WTC11 (cell line): ENCODE results near the gene TOR1A. TPM values are rescaled to one million over a fixed set of nuclear protein-coding genes. Genes with fewer than 3 reads are reported as not detected.

Experiments
- ATAC-seq: fragments of 200-7000 bp; cut with Tn5 transposase; 2 replicates; pipeline ENCODE4 v1.10.0; 2021; ENCODE audit warnings: mild to moderate bottlenecking, moderate library complexity
- CTCF ChIA-PET: fragments of 300-600 bp; sonication (Branson Sonifier 250); formaldehyde crosslinking; loops from one replicate; lab custom pipeline; 2021; ENCODE audit warnings: antibody characterized with exemption; lab: Charles Lee
- POLR2A ChIA-PET: fragments of 350-600 bp; sonication (Branson Sonifier 250); formaldehyde crosslinking; loops from one replicate; lab custom pipeline; 2021; ENCODE audit warnings: antibody characterized with exemption; lab: Charles Lee
- DNase-seq: peaks from one replicate; pipeline ENCODE4 v3.0.0; 2021; ENCODE audit warnings: low spot score
- H3K27ac Mint-ChIP-seq: 2 replicates; pipeline ENCODE4 v1.8.0; 2021; ENCODE audit warnings: mixed read lengths
- H3K27me3 Mint-ChIP-seq: 2 replicates; pipeline ENCODE4 v1.8.0; 2021; ENCODE audit warnings: low read depth, mild to moderate bottlenecking, moderate library complexity, mixed read lengths
- H3K36me3 Mint-ChIP-seq: 2 replicates; pipeline ENCODE4 v1.8.0; 2021; ENCODE audit warnings: mixed read lengths
- H3K4me1 Mint-ChIP-seq: 2 replicates; pipeline ENCODE4 v1.8.0; 2022; ENCODE audit warnings: mixed read lengths
- H3K4me3 Mint-ChIP-seq: 2 replicates; pipeline ENCODE4 v1.8.0; 2021; ENCODE audit warnings: mild to moderate bottlenecking, moderate library complexity, mixed read lengths
- H3K9me3 Mint-ChIP-seq: 2 replicates; pipeline ENCODE4 v1.8.0; 2021; ENCODE audit warnings: mixed read lengths
- ATF1 ChIP-seq: sonication (generic); formaldehyde crosslinking; IDR thresholded peaks from 2 replicates; pipeline ENCODE4 v1.8.1; 2023; ENCODE audit warnings: mild to moderate bottlenecking, moderate library complexity, missing genetic modification reagents
- FOXJ3 ChIP-seq: sonication (generic); formaldehyde crosslinking; IDR thresholded peaks from 2 replicates; pipeline ENCODE4 v1.9.0; 2021; ENCODE audit warnings: missing genetic modification reagents, mild to moderate bottlenecking, borderline replicate concordance
- GRHL2 ChIP-seq: fragments of 250-450 bp; sonication (Bioruptor Pico); IDR thresholded peaks from 2 replicates; pipeline ENCODE4 v1.8.0; 2022; ENCODE audit warnings: mild to moderate bottlenecking, moderate library complexity; ENCODE audit not compliant: insufficient replicate concordance, severe bottlenecking
- HMGA2 ChIP-seq: fragments of 250-450 bp; sonication (Bioruptor Pico); IDR thresholded peaks from 2 replicates; pipeline ENCODE4 v1.4.0; 2021; ENCODE audit warnings: mild to moderate bottlenecking, moderate library complexity
- KAT7 ChIP-seq: sonication (generic); formaldehyde crosslinking; IDR thresholded peaks from 2 replicates; pipeline ENCODE4 v1.8.1; 2023; ENCODE audit warnings: missing genetic modification reagents, mild to moderate bottlenecking, borderline replicate concordance
- NFYB ChIP-seq: sonication (generic); formaldehyde crosslinking; conservative IDR thresholded peaks from 2 replicates; pipeline ENCODE4 v1.8.0; 2022; ENCODE audit warnings: low read depth, missing genetic modification reagents
- NR1H2 ChIP-seq: sonication (generic); formaldehyde crosslinking; IDR thresholded peaks from 2 replicates; pipeline ENCODE4 v1.9.0; 2021; ENCODE audit warnings: mild to moderate bottlenecking, moderate library complexity, missing genetic modification reagents
- RORB ChIP-seq: fragments of 250-450 bp; sonication (Bioruptor Pico); IDR thresholded peaks from 2 replicates; pipeline ENCODE4 v1.9.0; 2021; ENCODE audit warnings: mild to moderate bottlenecking
- SMAD3 ChIP-seq: sonication (generic); formaldehyde crosslinking; IDR thresholded peaks from 2 replicates; pipeline ENCODE4 v1.8.0; 2022; ENCODE audit warnings: missing genetic modification reagents, mild to moderate bottlenecking, borderline replicate concordance
- SP1 ChIP-seq: sonication (generic); formaldehyde crosslinking; conservative IDR thresholded peaks from 2 replicates; pipeline ENCODE4 v1.8.1; 2022; ENCODE audit warnings: missing genetic modification reagents
- TP53 ChIP-seq: sonication (generic); formaldehyde crosslinking; IDR thresholded peaks from 2 replicates; pipeline ENCODE4 v1.8.1; 2023; ENCODE audit warnings: mild to moderate bottlenecking, missing genetic modification reagents
- ZNF232 ChIP-seq: sonication (generic); formaldehyde crosslinking; IDR thresholded peaks from 2 replicates; pipeline ENCODE4 v1.8.0; 2022; ENCODE audit warnings: mild to moderate bottlenecking, missing genetic modification reagents
- total RNA-seq: library from RNA; stranded (reverse); gene quantifications from 3 replicates; pipeline ENCODE4 v1.2.3, GENCODE V29; 2021
- TF ChIP-seq, protein P1 (sequence below): sonication (generic); formaldehyde crosslinking; IDR thresholded peaks from 2 replicates; pipeline ENCODE4 v1.8.0; 2022; ENCODE audit warnings: missing genetic modification reagents
- TF ChIP-seq, protein P2 (sequence below): sonication (generic); formaldehyde crosslinking; IDR thresholded peaks from 2 replicates; pipeline ENCODE4 v1.8.1; 2022; ENCODE audit warnings: low read depth, missing genetic modification reagents, borderline replicate concordance
- TF ChIP-seq, protein P3 (sequence below): sonication (generic); formaldehyde crosslinking; IDR thresholded peaks from 2 replicates; pipeline ENCODE4 v1.8.1; 2022; ENCODE audit warnings: mild to moderate bottlenecking, missing genetic modification reagents, moderate library complexity, borderline replicate concordance
- TF ChIP-seq, protein P4 (sequence below): sonication (generic); formaldehyde crosslinking; IDR thresholded peaks from 2 replicates; pipeline ENCODE4 v1.8.1; 2023; ENCODE audit warnings: mild to moderate bottlenecking, missing genetic modification reagents, moderate library complexity
- TF ChIP-seq, protein P5 (sequence below): sonication (generic); formaldehyde crosslinking; conservative IDR thresholded peaks from 2 replicates; pipeline ENCODE4 v1.8.1; 2023; ENCODE audit warnings: mild to moderate bottlenecking, low read depth, missing genetic modification reagents, moderate library complexity
- TF ChIP-seq, protein P6 (sequence below): sonication (generic); formaldehyde crosslinking; IDR thresholded peaks from 2 replicates; pipeline ENCODE4 v1.8.1; 2023; ENCODE audit warnings: mild to moderate bottlenecking, missing genetic modification reagents, borderline replicate concordance
- TF ChIP-seq, protein P7 (sequence below): fragments of 200-600 bp; IDR thresholded peaks from 2 replicates; pipeline ENCODE4 v1.8.0; 2022; ENCODE audit warnings: antibody characterized with exemption

The TOR1A gene
- total RNA-seq, 1 experiment from 2014 or later: 32.7 TPM

DNA sequence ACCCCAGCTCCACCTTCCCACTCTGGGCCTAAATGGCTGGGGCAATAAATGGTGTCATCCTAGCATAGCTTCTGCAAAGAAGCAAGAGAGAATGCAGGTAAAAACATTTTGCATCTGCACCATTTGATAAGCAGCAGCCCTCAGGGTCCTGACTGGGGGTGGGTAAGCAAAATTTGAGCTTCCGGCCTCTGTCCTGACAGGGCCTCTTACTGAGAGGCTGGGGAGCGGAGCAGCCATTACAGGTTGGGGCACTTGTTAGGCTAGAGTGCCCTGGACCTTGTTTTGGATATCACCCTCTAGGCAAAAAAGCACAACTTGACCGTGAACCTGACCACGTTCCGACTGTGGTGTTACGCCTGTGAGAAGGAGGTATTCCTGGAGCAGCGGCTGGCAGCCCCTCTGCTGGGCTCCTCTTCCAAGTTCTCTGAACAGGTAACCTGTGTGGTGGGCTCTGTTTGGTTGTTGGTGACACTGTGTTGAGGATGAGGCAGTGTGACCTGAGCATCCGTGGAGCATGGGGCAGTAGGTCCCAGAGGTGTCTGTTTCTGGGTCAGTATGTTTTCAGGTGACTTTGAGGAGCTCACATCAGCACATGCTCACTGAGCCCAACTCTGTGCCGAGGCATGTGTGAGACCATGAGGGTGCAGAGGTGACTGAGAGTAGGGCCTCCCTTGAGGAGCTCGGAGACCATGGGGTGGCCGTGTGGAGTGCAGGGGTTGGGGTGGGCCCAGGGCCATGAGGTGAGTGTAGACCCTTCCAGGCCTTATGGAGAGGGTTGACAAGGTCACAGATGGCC is 34.4 kb upstream of the TOR1A start (continued):
- TF ChIP-seq, protein P1, sequence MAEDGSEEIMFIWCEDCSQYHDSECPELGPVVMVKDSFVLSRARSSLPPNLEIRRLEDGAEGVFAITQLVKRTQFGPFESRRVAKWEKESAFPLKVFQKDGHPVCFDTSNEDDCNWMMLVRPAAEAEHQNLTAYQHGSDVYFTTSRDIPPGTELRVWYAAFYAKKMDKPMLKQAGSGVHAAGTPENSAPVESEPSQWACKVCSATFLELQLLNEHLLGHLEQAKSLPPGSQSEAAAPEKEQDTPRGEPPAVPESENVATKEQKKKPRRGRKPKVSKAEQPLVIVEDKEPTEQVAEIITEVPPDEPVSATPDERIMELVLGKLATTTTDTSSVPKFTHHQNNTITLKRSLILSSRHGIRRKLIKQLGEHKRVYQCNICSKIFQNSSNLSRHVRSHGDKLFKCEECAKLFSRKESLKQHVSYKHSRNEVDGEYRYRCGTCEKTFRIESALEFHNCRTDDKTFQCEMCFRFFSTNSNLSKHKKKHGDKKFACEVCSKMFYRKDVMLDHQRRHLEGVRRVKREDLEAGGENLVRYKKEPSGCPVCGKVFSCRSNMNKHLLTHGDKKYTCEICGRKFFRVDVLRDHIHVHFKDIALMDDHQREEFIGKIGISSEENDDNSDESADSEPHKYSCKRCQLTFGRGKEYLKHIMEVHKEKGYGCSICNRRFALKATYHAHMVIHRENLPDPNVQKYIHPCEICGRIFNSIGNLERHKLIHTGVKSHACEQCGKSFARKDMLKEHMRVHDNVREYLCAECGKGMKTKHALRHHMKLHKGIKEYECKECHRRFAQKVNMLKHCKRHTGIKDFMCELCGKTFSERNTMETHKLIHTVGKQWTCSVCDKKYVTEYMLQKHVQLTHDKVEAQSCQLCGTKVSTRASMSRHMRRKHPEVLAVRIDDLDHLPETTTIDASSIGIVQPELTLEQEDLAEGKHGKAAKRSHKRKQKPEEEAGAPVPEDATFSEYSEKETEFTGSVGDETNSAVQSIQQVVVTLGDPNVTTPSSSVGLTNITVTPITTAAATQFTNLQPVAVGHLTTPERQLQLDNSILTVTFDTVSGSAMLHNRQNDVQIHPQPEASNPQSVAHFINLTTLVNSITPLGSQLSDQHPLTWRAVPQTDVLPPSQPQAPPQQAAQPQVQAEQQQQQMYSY: no peak
- TF ChIP-seq KAT7 (CRISPR knock-in tag): no peak
- no peak for TF ChIP-seq SMAD3
- no peak for TF ChIP-seq NFYB (CRISPR knock-in tag)
- TF ChIP-seq, protein P2, sequence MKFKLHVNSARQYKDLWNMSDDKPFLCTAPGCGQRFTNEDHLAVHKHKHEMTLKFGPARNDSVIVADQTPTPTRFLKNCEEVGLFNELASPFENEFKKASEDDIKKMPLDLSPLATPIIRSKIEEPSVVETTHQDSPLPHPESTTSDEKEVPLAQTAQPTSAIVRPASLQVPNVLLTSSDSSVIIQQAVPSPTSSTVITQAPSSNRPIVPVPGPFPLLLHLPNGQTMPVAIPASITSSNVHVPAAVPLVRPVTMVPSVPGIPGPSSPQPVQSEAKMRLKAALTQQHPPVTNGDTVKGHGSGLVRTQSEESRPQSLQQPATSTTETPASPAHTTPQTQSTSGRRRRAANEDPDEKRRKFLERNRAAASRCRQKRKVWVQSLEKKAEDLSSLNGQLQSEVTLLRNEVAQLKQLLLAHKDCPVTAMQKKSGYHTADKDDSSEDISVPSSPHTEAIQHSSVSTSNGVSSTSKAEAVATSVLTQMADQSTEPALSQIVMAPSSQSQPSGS: no peak
- TF ChIP-seq, protein P3, sequence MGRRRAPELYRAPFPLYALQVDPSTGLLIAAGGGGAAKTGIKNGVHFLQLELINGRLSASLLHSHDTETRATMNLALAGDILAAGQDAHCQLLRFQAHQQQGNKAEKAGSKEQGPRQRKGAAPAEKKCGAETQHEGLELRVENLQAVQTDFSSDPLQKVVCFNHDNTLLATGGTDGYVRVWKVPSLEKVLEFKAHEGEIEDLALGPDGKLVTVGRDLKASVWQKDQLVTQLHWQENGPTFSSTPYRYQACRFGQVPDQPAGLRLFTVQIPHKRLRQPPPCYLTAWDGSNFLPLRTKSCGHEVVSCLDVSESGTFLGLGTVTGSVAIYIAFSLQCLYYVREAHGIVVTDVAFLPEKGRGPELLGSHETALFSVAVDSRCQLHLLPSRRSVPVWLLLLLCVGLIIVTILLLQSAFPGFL (CRISPR knock-in tag): no peak
- no peak for TF ChIP-seq ATF1 (CRISPR knock-in tag)

DNA sequence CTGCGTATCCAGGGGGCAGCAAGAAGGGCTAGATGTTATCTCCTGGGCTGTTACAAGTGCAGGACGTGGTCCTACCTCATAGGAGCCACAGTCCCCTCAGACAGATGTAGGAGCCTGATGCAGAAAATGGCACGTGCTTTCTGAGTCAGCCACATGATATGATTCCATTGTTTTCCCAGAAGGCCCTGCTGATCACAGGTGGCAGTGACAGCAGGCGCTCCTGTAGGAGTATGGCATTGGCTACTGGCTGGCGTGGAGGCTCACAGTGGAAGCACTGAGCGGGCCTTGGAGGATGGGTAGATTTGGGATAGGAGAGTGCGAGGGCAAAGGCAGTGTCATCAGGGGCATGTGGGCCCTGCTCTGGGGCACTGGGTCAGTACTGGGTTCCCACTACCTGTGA is 33.3 kb upstream of the TOR1A start:
- DNase-seq: no peak
- H3K9me3 Mint-ChIP-seq: no peaks in the 10 kb centered on the region
- no peak overlapping the region for H3K27ac Mint-ChIP-seq
- H3K36me3 Mint-ChIP-seq: peaks cover 33% of the 10 kb centered on the region
- H3K4me1 Mint-ChIP-seq: no peaks in the 10 kb centered on the region
- ChIA-PET CTCF (interaction anchor here (1.0 kb wide), 1 partner anchor 18 kb away, joined by 3 read pairs; no protein-coding TSS in a partner anchor), POLR2A (no interaction called here)
- ATAC-seq: no peak
- H3K27me3 Mint-ChIP-seq: no peaks in the 10 kb centered on the region
- H3K4me3 Mint-ChIP-seq: no peak overlapping the region
- TF ChIP-seq FOXJ3 (CRISPR knock-in tag) (no peak), NR1H2 (CRISPR knock-in tag) (no peak), RORB (CRISPR knock-in tag) (no peak), SMAD3 (no peak), ZNF232 (CRISPR knock-in tag) (no peak), TP53 (no peak), HMGA2 (CRISPR knock-in tag) (no peak), SP1 (CRISPR knock-in tag) (no peak), GRHL2 (CRISPR knock-in tag) (no peak)
- TF ChIP-seq, protein P4, sequence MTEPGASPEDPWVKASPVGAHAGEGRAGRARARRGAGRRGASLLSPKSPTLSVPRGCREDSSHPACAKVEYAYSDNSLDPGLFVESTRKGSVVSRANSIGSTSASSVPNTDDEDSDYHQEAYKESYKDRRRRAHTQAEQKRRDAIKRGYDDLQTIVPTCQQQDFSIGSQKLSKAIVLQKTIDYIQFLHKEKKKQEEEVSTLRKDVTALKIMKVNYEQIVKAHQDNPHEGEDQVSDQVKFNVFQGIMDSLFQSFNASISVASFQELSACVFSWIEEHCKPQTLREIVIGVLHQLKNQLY (CRISPR knock-in tag): no peak
- TF ChIP-seq, protein P5, sequence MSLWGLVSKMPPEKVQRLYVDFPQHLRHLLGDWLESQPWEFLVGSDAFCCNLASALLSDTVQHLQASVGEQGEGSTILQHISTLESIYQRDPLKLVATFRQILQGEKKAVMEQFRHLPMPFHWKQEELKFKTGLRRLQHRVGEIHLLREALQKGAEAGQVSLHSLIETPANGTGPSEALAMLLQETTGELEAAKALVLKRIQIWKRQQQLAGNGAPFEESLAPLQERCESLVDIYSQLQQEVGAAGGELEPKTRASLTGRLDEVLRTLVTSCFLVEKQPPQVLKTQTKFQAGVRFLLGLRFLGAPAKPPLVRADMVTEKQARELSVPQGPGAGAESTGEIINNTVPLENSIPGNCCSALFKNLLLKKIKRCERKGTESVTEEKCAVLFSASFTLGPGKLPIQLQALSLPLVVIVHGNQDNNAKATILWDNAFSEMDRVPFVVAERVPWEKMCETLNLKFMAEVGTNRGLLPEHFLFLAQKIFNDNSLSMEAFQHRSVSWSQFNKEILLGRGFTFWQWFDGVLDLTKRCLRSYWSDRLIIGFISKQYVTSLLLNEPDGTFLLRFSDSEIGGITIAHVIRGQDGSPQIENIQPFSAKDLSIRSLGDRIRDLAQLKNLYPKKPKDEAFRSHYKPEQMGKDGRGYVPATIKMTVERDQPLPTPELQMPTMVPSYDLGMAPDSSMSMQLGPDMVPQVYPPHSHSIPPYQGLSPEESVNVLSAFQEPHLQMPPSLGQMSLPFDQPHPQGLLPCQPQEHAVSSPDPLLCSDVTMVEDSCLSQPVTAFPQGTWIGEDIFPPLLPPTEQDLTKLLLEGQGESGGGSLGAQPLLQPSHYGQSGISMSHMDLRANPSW: no peak
- TF ChIP-seq, protein P6, sequence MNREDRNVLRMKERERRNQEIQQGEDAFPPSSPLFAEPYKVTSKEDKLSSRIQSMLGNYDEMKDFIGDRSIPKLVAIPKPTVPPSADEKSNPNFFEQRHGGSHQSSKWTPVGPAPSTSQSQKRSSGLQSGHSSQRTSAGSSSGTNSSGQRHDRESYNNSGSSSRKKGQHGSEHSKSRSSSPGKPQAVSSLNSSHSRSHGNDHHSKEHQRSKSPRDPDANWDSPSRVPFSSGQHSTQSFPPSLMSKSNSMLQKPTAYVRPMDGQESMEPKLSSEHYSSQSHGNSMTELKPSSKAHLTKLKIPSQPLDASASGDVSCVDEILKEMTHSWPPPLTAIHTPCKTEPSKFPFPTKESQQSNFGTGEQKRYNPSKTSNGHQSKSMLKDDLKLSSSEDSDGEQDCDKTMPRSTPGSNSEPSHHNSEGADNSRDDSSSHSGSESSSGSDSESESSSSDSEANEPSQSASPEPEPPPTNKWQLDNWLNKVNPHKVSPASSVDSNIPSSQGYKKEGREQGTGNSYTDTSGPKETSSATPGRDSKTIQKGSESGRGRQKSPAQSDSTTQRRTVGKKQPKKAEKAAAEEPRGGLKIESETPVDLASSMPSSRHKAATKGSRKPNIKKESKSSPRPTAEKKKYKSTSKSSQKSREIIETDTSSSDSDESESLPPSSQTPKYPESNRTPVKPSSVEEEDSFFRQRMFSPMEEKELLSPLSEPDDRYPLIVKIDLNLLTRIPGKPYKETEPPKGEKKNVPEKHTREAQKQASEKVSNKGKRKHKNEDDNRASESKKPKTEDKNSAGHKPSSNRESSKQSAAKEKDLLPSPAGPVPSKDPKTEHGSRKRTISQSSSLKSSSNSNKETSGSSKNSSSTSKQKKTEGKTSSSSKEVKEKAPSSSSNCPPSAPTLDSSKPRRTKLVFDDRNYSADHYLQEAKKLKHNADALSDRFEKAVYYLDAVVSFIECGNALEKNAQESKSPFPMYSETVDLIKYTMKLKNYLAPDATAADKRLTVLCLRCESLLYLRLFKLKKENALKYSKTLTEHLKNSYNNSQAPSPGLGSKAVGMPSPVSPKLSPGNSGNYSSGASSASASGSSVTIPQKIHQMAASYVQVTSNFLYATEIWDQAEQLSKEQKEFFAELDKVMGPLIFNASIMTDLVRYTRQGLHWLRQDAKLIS (CRISPR knock-in tag): no peak
- TF ChIP-seq, protein P7, sequence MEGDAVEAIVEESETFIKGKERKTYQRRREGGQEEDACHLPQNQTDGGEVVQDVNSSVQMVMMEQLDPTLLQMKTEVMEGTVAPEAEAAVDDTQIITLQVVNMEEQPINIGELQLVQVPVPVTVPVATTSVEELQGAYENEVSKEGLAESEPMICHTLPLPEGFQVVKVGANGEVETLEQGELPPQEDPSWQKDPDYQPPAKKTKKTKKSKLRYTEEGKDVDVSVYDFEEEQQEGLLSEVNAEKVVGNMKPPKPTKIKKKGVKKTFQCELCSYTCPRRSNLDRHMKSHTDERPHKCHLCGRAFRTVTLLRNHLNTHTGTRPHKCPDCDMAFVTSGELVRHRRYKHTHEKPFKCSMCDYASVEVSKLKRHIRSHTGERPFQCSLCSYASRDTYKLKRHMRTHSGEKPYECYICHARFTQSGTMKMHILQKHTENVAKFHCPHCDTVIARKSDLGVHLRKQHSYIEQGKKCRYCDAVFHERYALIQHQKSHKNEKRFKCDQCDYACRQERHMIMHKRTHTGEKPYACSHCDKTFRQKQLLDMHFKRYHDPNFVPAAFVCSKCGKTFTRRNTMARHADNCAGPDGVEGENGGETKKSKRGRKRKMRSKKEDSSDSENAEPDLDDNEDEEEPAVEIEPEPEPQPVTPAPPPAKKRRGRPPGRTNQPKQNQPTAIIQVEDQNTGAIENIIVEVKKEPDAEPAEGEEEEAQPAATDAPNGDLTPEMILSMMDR: no peak
